Measurements from ENCODE around the gene GPR78. TPM values are rescaled to one million over a fixed set of nuclear protein-coding genes. Genes with fewer than 3 reads are reported as not detected.

GPR78 gene
- total RNA-seq, 1 donor from 2014 or later, result 3.2 TPM

- H3K36me3 Mint-ChIP-seq, result no peaks in the 10 kb centered on the region
- TF ChIP-seq CTCF (IDR thresholded peaks at IDR 0.05; ENCODE audit: unreplicated experiment), result no peak
- DNase-seq (ENCODE audit: low spot score in 2 of 2, unreplicated experiment in 2 of 2), result no peak
- no peak overlapping the region for H3K27ac Mint-ChIP-seq
- no peaks in the 10 kb centered on the region for H3K9me3 Mint-ChIP-seq
- H3K27me3 Mint-ChIP-seq (ENCODE audit: low read depth), result no peaks in the 10 kb centered on the region
- peaks cover 22% of the 10 kb centered on the region for H3K4me1 Mint-ChIP-seq
- H3K4me3 Mint-ChIP-seq, result no peak overlapping the region
Observed at GRCh38 chr4:8555716-8556115, 24.5 kb upstream of the GPR78 start.

GRCh38 chr4:8556341-8557150 lies 23.6 kb upstream of the GPR78 start:
- Mint-ChIP-seq H3K27me3 (ENCODE audit: low read depth) (no peaks in the 10 kb centered on the region), H3K9me3 (no peaks in the 10 kb centered on the region), H3K4me1 (peaks cover 27% of the 10 kb centered on the region), H3K27ac (no peak overlapping the region), H3K36me3 (no peaks in the 10 kb centered on the region), H3K4me3 (no peak overlapping the region)
- no peak for TF ChIP-seq CTCF (IDR thresholded peaks at IDR 0.05; ENCODE audit: unreplicated experiment)
- DNase-seq (ENCODE audit: low spot score in 2 of 2, unreplicated experiment in 2 of 2), result no peak

- Mint-ChIP-seq H3K36me3 (no peaks in the 10 kb centered on the region), H3K9me3 (no peaks in the 10 kb centered on the region), H3K27me3 (ENCODE audit: low read depth) (no peaks in the 10 kb centered on the region), H3K4me3 (no peak overlapping the region), H3K27ac (no peak overlapping the region), H3K4me1 (peaks cover 35% of the 10 kb centered on the region)
- no peak for DNase-seq (ENCODE audit: low spot score in 2 of 2, unreplicated experiment in 2 of 2)
- no peak for TF ChIP-seq CTCF (IDR thresholded peaks at IDR 0.05; ENCODE audit: unreplicated experiment)
Observed at GRCh38 chr4:8557151-8558076, 22.8 kb upstream of the GPR78 start.

- DNase-seq (ENCODE audit: low spot score in 2 of 2, unreplicated experiment in 2 of 2), result no peak
- no peak overlapping the region for H3K4me3 Mint-ChIP-seq
- H3K27ac Mint-ChIP-seq, result no peak overlapping the region
- H3K36me3 Mint-ChIP-seq, result no peaks in the 10 kb centered on the region
- peaks cover 35% of the 10 kb centered on the region for H3K4me1 Mint-ChIP-seq
- no peaks in the 10 kb centered on the region for H3K27me3 Mint-ChIP-seq (ENCODE audit: low read depth)
- H3K9me3 Mint-ChIP-seq, result no peaks in the 10 kb centered on the region
- TF ChIP-seq CTCF (IDR thresholded peaks at IDR 0.05; ENCODE audit: unreplicated experiment), result no peak
Observed at GRCh38 chr4:8558080-8558960, 21.9 kb upstream of the GPR78 start.

- Mint-ChIP-seq H3K4me1 (peaks cover 34% of the 10 kb centered on the region), H3K9me3 (no peaks in the 10 kb centered on the region), H3K27ac (no peak overlapping the region), H3K36me3 (no peaks in the 10 kb centered on the region), H3K4me3 (no peak overlapping the region), H3K27me3 (ENCODE audit: low read depth) (no peaks in the 10 kb centered on the region)
- no peak for DNase-seq (ENCODE audit: low spot score in 2 of 2, unreplicated experiment in 2 of 2)
- no peak for TF ChIP-seq CTCF (IDR thresholded peaks at IDR 0.05; ENCODE audit: unreplicated experiment)
Observed at GRCh38 chr4:8559011-8559410, 21.2 kb upstream of the GPR78 start.
